ENCODE data around the gene KAT14. TPM values are rescaled to one million over a fixed set of nuclear protein-coding genes. Genes with fewer than 3 reads are reported as not detected.

Gene KAT14
- total RNA-seq, 1 experiment from 2014 or later = 10.8 TPM

- POLR2A ChIA-PET (ENCODE audit: unreplicated experiment) = no interaction called here
- CTCF ChIA-PET = no interaction called here
- H3K27ac ChIP-seq (ENCODE audit: low read length) = no peak overlapping the region
Measured at GRCh38 chr20:18187020-18187419, 49.4 kb downstream of the KAT14 start.

GRCh38 chr20:18188434-18188833 is 50.8 kb downstream of the KAT14 start:
- no peak overlapping the region for H3K27ac ChIP-seq (ENCODE audit: low read length)
- H2AFZ ChIP-seq (ENCODE audit: low read length) = no peak overlapping the region
- H3K9me2 ChIP-seq (replicated peaks; ENCODE audit: low read length) = no peaks in the 10 kb centered on the region
- no peaks in the 10 kb centered on the region for H3K9me3 ChIP-seq (ENCODE audit: low read length)
- no peak overlapping the region for H3K4me2 ChIP-seq (ENCODE audit: low read length)
- no peak for TF ChIP-seq EZH2 (IDR thresholded peaks at IDR 0.05; ENCODE audit: low read length, unreplicated experiment)
- TF ChIP-seq, protein P1, sequence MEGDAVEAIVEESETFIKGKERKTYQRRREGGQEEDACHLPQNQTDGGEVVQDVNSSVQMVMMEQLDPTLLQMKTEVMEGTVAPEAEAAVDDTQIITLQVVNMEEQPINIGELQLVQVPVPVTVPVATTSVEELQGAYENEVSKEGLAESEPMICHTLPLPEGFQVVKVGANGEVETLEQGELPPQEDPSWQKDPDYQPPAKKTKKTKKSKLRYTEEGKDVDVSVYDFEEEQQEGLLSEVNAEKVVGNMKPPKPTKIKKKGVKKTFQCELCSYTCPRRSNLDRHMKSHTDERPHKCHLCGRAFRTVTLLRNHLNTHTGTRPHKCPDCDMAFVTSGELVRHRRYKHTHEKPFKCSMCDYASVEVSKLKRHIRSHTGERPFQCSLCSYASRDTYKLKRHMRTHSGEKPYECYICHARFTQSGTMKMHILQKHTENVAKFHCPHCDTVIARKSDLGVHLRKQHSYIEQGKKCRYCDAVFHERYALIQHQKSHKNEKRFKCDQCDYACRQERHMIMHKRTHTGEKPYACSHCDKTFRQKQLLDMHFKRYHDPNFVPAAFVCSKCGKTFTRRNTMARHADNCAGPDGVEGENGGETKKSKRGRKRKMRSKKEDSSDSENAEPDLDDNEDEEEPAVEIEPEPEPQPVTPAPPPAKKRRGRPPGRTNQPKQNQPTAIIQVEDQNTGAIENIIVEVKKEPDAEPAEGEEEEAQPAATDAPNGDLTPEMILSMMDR (conservative IDR thresholded peaks at IDR 0.05; ENCODE audit: low read depth, low read length) = no peak
- TF ChIP-seq EZH2phosphoT487 (IDR thresholded peaks at IDR 0.05; ENCODE audit: borderline replicate concordance, low read length) = no peak
- intact Hi-C loops (cut with micrococcal nuclease) = no loop called here
- H3K36me3 ChIP-seq (ENCODE audit: low read depth, low read length) = peaks cover 16% of the 10 kb centered on the region; the same call in 1 of the 2 replicates
- H3F3A ChIP-seq (ENCODE audit: low read length, unreplicated experiment) = no peaks in the 10 kb centered on the region
- no peak overlapping the region for H3K9ac ChIP-seq (ENCODE audit: low read length)
- H3K4me3 ChIP-seq (ENCODE audit: low read length) = no peak overlapping the region
- H3K4me1 ChIP-seq (ENCODE audit: insufficient read depth, low read length) = no peaks in the 10 kb centered on the region
- ChIA-PET CTCF (no interaction called here), POLR2A (ENCODE audit: unreplicated experiment) (no interaction called here)
- no peak for ATAC-seq
- no peaks in the 10 kb centered on the region for H3K79me2 ChIP-seq (ENCODE audit: low read length)
- H4K20me1 ChIP-seq (ENCODE audit: low read length) = no peaks in the 10 kb centered on the region
- no TSS peak for BruUV-seq (replicated peaks)
- DNase-seq = no peak
- no peaks in the 10 kb centered on the region for H3K27me3 ChIP-seq (ENCODE audit: low read length)

More at GRCh38 chr20:18187020-18187419, 49.4 kb downstream of the KAT14 start:
- Histone ChIP-seq H3K4me3 (ENCODE audit: low read length) (no peak overlapping the region), H3K4me1 (ENCODE audit: insufficient read depth, low read length) (no peaks in the 10 kb centered on the region), H2AFZ (ENCODE audit: low read length) (no peak overlapping the region), H3K27me3 (ENCODE audit: low read length) (no peaks in the 10 kb centered on the region), H4K20me1 (ENCODE audit: low read length) (no peaks in the 10 kb centered on the region), H3K79me2 (ENCODE audit: low read length) (no peaks in the 10 kb centered on the region), H3K9ac (ENCODE audit: low read length) (no peak overlapping the region), H3K36me3 (ENCODE audit: low read depth, low read length) (peaks cover 16% of the 10 kb centered on the region; the same call in 1 of the 2 replicates), H3K9me3 (ENCODE audit: low read length) (no peaks in the 10 kb centered on the region), H3K4me2 (ENCODE audit: low read length) (no peak overlapping the region), H3F3A (ENCODE audit: low read length, unreplicated experiment) (no peaks in the 10 kb centered on the region), H3K9me2 (replicated peaks; ENCODE audit: low read length) (no peaks in the 10 kb centered on the region)
- intact Hi-C loops (cut with micrococcal nuclease) = no loop called here
- no peak for ATAC-seq
- no peak for DNase-seq
- no TSS peak for BruUV-seq (replicated peaks)
- TF ChIP-seq, protein P1 (conservative IDR thresholded peaks at IDR 0.05; ENCODE audit: low read depth, low read length) = no peak
- TF ChIP-seq EZH2 (IDR thresholded peaks at IDR 0.05; ENCODE audit: low read length, unreplicated experiment) = no peak

- intact Hi-C loops (cut with micrococcal nuclease) = no loop called here
- no peaks in the 10 kb centered on the region for H4K20me1 ChIP-seq (ENCODE audit: low read length)
- no peaks in the 10 kb centered on the region for H3K79me2 ChIP-seq (ENCODE audit: low read length)
- no peak overlapping the region for H3K4me3 ChIP-seq (ENCODE audit: low read length)
- H3K27ac ChIP-seq (ENCODE audit: low read length) = no peak overlapping the region
- H3K4me2 ChIP-seq (ENCODE audit: low read length) = no peak overlapping the region
- DNase-seq = no peak
- no peak overlapping the region for H2AFZ ChIP-seq (ENCODE audit: low read length)
- ChIA-PET POLR2A (ENCODE audit: unreplicated experiment) (no interaction called here), CTCF (interaction anchor here (0.7 kb wide), 1 partner anchor 227 kb away, joined by 3 read pairs; no protein-coding TSS in a partner anchor)
- no peaks in the 10 kb centered on the region for H3K27me3 ChIP-seq (ENCODE audit: low read length)
- H3K36me3 ChIP-seq (ENCODE audit: low read depth, low read length) = peaks cover 12% of the 10 kb centered on the region; the same call in 1 of the 2 replicates
- TF ChIP-seq, protein P1 (conservative IDR thresholded peaks at IDR 0.05; ENCODE audit: low read depth, low read length) = no peak
- TF ChIP-seq EZH2 (IDR thresholded peaks at IDR 0.05; ENCODE audit: low read length, unreplicated experiment) (no peak), EZH2phosphoT487 (IDR thresholded peaks at IDR 0.05; ENCODE audit: borderline replicate concordance, low read length) (no peak)
- no peaks in the 10 kb centered on the region for H3K9me2 ChIP-seq (replicated peaks; ENCODE audit: low read length)
- no peaks in the 10 kb centered on the region for H3F3A ChIP-seq (ENCODE audit: low read length, unreplicated experiment)
- H3K4me1 ChIP-seq (ENCODE audit: insufficient read depth, low read length) = no peaks in the 10 kb centered on the region
- H3K9ac ChIP-seq (ENCODE audit: low read length) = no peak overlapping the region
- H3K9me3 ChIP-seq (ENCODE audit: low read length) = no peaks in the 10 kb centered on the region
- no peak for ATAC-seq
- no TSS peak for BruUV-seq (replicated peaks)
Measured at GRCh38 chr20:18190338-18191233, 52.9 kb downstream of the KAT14 start.
